Measurements from ENCODE around the gene NRG2.

NRG2 gene

DNA sequence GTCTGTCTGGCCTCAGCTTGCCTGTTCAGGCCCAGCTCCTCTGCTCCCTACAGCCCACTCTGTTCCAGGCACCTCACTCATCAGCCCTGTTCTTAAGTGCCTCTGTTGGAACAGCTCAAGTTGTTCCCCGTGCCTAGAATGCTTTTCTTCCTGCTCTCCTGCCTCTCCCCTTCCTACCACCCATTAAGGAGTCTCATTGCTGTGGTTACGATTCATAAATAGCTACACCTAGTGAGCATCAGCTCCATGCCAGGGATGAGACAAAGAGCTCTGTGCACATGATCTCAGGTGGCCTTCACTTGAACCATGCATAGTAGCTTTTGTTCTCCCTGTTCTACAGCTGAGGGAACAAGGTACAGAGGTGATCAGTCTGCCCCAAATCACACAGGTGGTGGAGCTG lies 193.2 kb downstream of the NRG2 start:
- no peak overlapping the region for H3K27ac ChIP-seq
- TF ChIP-seq ZFX (IDR thresholded peaks at IDR 0.05; ENCODE audit: borderline replicate concordance): no peak
- TF ChIP-seq, protein P1, sequence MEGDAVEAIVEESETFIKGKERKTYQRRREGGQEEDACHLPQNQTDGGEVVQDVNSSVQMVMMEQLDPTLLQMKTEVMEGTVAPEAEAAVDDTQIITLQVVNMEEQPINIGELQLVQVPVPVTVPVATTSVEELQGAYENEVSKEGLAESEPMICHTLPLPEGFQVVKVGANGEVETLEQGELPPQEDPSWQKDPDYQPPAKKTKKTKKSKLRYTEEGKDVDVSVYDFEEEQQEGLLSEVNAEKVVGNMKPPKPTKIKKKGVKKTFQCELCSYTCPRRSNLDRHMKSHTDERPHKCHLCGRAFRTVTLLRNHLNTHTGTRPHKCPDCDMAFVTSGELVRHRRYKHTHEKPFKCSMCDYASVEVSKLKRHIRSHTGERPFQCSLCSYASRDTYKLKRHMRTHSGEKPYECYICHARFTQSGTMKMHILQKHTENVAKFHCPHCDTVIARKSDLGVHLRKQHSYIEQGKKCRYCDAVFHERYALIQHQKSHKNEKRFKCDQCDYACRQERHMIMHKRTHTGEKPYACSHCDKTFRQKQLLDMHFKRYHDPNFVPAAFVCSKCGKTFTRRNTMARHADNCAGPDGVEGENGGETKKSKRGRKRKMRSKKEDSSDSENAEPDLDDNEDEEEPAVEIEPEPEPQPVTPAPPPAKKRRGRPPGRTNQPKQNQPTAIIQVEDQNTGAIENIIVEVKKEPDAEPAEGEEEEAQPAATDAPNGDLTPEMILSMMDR (IDR thresholded peaks at IDR 0.05): no peak

DNA sequence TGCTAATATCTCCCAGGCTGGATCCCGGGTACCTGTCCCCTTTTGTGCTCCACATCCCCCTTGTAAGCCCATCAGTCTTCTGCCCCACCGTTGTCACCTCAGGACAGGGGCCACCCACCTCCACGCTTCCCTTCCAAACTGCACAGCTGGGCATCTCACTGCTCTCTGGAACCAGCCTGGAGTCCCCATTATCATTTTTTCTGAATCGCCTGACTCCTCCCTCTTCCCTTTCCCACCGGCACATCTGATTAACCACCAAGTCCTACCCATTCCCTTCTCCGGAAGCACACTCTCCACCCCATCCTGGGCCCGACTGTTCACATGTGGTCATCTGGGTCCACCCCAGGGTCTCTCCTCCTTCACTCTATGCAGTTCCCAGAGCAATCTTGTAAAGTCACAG lies 193.6 kb downstream of the NRG2 start:
- TF ChIP-seq ZFX (IDR thresholded peaks at IDR 0.05; ENCODE audit: borderline replicate concordance): no peak
- TF ChIP-seq, protein P1 (IDR thresholded peaks at IDR 0.05): no peak
- H3K27ac ChIP-seq: no peak overlapping the region

GRCh38 chr5:139848508-139849100 lies 194.5 kb downstream of the NRG2 start:
- H3K27ac ChIP-seq: no peak overlapping the region
- TF ChIP-seq, protein P1 (IDR thresholded peaks at IDR 0.05): no peak
- no peak for TF ChIP-seq ZFX (IDR thresholded peaks at IDR 0.05; ENCODE audit: borderline replicate concordance)

- TF ChIP-seq, protein P1 (IDR thresholded peaks at IDR 0.05): no peak
- no peak for TF ChIP-seq ZFX (IDR thresholded peaks at IDR 0.05; ENCODE audit: borderline replicate concordance)
- H3K27ac ChIP-seq: no peak overlapping the region
Measured at GRCh38 chr5:139847790-139848507, 195.2 kb downstream of the NRG2 start.

GRCh38 chr5:139847091-139847490 lies 196.0 kb downstream of the NRG2 start:
- no peak for TF ChIP-seq ZFX (IDR thresholded peaks at IDR 0.05; ENCODE audit: borderline replicate concordance)
- TF ChIP-seq, protein P1 (IDR thresholded peaks at IDR 0.05): no peak
- H3K27ac ChIP-seq: no peak overlapping the region

DNA sequence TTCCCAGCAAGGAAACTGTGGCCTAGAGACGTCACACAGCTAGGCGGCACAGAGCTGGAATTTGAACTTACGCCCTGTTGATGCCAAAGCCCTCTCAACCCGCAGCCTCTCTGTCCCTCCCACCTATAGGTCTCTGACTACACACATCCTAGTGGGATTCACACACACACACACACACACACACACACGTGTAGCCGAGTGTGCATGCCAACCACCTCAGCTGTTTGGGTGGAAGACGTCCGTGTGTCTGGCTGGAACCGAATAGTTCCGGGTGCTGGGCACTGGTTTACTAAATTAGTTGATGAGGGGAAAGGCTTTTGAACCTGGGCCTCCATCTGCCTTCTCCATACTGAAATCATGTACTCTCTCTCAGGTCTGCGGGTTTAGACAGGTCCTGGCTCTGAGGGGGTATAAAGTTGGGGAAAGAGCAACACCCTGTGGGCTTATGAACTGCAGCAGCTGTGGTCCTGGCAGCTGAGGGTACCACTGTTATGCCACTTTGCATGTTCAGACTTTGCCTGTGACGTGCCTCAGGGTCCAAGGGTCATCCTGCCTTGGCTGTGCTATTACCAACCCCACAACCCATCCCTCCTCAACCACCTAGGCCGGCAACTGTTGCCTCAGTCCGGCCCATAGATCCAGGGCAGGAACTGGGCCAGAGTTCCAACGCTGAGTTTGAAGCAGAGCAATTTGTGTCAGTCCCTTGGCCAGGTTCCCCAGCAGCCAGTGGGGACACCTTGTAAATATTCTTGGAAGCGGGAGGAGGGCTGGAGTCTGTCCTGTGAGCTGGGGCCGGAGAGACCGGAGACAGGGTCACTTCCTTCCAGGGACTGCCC lies 197.0 kb downstream of the NRG2 start:
- H3K27ac ChIP-seq: no peak overlapping the region
- TF ChIP-seq, protein P1 (IDR thresholded peaks at IDR 0.05): no peak
- TF ChIP-seq ZFX (IDR thresholded peaks at IDR 0.05; ENCODE audit: borderline replicate concordance): no peak

Data from 22Rv1 (cell line).